Measurements from ENCODE around the gene VWF.

Gene VWF

DNA sequence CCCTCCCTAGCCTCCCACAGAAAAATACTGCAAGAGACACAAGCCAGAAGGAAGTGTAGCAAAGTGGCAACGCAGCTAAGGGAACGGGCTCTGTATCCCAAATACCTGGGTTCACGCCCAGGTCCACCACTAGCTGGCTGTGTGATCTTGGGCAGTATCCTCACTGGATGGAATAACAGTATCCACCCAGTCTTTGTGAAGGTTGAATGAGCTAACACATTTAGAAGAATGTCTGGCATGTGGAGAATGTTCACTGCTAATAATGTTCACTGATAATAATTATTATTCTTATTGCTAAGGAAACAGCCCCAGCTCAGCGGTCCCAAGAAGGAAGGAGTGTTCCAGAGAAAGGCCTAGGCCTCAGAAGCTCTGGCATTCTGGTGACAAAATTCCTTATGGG is 70.9 kb downstream of the VWF start:
- no peak for DNase-seq

DNA sequence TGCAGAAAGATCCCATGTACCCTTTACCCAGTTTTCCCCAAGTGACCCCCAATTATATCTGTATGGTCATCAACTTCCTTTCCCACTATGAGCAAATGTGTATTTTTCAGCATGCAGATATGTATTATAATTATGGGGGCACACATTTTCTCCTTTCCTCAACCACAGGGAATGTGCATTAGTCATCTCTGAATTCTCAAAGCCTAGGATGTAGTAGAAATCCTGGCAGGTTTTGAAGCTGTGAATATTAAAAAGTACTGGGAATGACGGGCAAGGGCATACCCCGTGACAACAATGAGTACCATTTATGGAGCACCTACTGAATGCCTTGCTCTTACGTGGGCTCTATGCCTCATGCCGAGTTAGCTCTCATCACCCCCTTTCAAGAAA is 71.5 kb downstream of the VWF start:
- DNase-seq, result no peak

DNA sequence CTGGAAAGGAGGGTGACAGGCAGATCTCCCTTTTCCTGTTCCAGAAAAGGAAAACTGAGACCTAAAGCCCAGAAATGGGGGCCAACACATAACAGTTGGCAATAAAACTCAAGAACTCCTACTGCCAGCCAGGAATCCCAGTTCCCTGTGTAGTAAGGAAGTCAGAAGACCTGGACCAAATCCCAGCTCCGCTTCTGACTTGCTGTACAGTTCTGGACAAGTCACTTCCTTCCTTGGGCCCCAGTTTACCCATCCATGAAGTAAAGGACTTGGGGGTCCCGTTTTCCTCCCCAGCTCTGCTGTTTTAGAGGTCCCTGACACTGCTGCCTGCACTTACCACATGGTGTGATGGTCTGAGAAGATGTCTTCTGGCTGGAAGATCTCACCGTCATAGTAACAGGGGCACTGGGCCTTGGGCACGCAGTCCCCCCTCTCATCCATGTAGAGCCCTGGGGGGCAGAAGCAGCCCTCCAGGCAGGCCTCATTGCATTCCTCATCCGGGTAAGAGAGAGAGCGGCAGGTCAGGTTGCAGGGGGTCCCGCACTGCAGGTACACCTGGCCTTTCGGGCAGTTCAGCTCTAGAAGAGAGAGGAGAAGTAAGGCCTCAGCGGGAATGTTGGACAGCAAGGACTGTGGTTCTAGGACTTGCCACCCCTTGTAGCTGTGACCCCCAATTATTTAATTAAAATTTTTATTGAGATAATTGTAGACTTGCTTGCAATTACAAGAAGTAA is 72.1 kb downstream of the VWF start:
- no peak for DNase-seq

DNA sequence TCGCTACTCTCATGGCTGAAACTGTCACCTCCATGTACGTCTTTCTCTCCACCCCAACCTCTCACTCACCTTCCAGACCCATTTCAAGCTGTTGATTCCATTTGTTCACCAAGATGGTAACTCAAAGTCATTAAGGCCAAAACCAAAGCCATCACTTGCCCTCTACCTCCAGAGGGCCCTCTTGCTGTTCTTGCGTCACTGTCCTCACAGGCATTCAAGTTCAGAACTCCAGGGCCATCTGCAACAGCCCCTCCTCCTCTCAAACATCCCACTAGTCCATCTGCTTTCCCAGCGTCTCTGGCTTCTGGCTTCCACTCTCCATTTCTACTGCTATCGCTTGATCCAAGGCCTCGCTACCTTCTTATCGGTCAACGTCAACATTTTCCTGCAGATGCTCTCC is 74.5 kb downstream of the VWF start:
- no peak for DNase-seq

DNA sequence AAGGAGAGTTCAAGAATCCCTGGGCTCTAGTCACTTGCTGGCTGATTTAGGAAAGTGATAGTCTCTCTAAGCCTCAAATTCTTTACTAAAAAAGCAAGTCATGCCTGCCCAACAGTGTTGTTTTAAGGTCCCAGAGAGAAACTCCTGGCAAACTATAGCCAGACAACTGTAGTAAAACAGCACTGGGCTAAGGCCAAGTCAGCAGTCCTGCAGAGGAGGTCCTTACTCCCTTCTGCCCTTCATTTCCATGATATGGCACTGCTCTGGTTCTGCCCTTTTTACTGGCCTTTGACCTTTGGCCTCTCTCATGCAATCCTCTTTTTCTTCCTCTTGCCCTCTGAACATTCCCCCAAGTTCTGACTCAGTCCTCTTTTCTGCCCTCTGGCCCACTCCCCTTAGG is 74.9 kb downstream of the VWF start:
- DNase-seq, result no peak

DNA sequence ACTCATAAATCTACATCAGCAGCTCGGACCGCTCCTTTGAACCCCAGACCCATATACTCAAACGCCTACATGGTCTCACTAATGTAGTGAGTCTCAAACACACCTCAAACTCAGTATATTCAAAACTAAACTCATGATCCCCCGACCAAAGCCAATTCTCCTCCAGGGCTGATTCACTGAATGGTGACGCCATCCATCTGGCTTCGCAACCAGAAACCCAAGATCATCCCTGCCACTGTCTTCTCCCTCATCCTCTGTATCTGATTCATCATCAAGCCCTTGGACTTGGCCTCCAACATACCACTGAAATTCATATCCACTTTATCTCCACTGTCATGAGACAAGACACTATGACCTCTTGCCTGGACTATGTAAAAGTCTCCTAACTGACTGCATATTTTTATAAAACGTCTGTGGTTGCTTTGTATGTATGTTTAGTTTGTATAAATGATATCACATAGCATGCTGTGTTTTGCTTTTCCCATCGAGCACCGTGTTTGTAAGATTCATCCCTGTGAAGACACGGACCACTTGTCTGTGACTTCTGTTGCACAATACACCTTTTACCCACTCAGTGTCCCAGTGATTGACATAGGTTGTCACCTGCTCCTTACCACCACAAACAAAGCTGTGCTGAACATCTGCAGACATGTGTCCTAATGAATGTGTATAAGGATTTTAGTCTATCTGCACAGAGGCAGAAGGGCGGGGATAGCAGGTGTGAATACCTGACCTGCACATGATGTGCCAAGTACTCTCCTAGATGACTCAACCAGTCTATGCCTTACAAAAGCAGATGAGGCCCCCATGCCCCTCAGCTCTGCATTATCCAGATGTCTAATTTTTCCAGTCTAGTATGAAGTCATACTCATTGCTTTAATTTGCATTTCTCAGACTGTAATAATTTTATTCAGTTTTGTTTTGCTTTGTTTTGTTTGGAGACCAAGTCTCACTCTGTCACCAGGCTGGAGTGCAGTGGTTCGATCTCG is 76.9 kb downstream of the VWF start:
- no peak for DNase-seq

DNA sequence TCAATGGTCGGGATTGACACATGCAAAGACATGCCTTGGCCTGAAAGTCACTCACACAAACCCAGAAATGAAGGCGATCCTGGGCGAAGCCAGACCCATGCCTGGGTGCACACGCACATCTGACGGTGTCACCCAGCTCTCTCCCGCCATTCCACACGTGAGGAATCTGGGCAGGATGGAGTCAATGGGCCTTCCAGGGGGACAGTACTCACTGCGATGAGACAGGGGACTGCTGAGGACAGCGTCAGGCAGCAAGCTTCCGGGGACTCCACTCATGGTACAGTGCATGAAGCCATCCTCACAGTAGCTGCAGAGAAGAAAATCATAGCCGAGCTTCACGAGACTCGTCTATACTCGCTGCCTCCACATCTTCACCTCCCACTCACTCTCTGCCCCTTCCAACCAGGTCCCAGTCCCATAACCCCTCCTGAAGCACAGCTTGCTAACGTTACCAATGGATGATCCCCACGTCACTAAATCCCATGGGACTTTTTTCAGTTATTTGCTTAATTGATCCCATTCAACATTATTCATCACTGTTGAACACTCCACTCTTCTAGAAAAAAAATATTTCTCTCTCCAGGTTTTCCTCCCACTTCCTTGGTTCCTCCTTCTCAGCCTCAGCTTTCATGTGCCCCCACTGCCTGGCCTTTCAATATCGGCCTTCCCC is 77.8 kb downstream of the VWF start:
- DNase-seq, result no peak

DNA sequence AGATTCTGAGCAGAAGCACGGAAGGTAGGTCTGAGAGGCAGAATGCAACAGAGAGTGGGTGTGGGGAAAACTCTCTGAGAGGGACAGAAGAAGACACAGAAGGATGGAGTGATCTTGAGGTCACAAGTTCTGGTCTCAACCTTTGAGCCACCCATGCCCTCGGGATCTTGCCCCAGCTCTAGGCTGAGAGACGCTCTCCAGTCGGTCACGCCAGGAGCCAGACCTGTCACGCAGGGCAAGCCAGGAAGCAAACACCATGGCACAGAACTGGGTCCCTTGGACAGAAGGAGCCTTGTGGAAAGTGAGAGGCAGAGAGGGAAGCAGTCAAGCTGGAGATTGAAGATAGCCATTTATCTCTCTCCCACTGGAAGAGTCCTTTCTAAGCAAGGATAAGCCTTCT is 79.0 kb downstream of the VWF start:
- DNase-seq, result no peak

DNA sequence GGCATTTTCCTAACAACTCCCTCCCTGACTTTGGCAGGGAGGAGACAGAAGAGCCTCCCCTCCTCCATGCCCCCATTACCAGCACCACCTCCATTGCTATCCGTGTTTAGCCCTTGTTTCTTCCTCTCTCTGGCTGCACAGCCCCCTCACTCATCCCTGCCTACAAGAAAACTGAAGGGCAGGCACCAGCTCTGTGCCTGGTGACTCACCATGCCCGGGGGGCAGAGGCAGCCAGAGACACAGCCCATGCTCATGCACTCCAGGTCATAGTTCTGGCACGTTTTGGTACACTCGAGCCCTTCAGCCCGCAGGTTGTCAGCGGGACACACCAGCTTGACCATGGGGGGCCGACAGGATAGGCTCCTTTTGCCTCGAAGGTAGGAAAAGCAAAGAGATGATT is 80.4 kb downstream of the VWF start:
- DNase-seq, result no peak

DNA sequence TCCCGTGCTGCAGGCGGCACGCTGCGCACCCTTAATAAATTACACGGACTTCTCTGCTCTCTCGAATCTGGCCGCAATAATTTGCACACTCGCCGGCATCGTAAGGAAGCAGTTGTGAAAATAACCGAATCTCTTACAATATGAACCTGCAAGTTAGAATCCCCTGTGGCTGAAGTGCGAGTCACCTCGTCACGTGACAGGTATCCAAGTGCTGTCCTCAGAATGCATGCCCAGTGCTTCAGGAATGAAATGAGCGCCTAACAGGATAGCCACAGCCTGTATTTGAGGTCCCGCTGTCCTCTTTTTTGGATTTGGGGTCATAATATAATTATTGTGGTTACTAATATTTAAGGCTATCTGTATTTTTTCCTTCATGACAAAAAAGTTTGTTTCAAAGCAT is 82.0 kb downstream of the VWF start:
- DNase-seq, result no peak

DNA sequence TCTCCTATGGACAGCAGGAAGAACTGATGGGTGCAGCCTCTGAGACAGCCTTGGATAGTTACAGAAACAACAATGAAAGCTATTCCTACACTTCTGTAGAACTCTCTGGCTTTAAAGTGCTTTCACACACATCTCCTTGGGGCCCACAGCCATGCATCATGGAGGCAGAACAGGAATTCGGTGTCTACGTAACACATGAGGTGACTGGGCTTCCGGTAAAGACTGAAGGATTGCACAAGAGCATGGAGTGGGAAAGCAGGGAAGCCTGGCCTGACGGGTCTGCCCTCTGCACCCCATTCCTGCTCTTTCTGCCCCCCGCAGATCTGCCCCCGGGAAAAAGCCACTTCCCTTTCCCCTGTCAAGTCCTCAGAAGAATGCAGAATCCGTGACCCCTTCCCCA is 82.6 kb downstream of the VWF start:
- DNase-seq, result no peak

DNA sequence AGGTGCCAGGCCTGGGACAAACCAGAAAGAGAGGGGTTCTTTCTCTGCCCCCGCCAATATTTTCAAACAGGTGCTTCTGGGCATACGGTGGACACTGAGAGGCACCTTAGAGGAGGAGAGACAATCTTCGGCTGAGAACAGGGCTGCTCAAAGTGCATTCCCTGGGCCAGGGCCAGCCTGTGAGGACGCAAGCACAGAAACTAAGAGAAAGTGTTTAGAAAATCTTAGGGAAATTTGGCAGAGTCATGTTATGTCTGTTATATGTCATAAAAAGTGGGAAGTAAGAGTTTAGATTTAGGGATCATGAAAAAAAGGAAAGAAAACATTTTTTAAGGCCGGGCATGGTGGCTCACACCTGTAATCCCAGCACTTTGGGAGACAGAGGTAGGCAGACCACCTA is 83.7 kb downstream of the VWF start:
- DNase-seq, result no peak

DNA sequence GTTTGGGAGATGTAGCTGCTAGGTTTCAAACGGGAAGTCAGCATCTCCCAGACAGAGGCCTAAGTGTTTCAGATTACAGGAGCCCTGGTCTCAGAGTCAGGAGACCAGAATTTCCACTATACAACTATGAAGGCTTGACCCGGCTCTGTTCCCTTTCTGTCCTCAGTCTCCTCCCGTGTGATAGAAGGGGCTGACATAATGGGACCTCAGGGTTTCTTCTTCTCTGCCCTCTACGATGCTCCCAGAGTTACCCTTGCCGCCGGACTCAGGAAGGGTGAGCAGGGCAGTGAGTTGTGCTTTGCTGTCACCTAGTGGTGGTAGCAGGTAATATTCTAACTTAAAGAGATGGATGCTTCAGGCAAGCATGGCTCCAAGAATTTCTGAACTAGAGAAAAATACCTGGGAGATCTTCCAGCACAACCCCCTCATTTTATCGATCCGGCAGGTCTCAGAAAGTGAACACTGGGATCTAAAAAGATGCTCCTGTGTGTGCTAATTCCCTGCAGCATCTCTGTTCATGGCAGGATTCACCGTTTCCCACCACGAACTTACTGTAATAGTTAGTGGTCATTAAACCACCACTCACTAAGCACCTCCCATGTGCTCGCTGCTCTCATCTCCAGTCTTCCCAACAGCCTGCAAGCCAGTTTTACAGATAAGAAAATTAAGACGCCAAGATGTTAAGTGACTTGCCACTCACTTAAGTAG is 84.4 kb downstream of the VWF start:
- no peak for DNase-seq

DNA sequence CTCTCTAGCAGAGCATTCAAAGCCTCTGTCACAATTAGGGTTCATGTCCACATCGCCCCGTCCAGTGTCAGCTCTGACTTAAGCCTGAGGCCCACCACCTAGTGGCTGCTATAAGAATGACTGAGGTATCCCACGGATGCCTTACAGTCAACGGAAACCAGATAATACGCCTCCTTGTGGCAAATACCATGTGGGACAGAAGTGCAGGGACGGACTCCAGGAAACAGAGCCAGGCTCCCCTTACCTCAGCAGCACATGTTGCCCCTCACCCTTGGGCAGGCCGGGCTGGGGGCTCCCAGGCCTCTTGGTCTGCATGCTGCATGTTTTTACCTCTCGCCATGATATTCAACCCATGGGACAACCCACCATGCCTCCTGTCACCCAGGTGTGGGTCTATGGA is 86.3 kb downstream of the VWF start:
- DNase-seq, result no peak

DNA sequence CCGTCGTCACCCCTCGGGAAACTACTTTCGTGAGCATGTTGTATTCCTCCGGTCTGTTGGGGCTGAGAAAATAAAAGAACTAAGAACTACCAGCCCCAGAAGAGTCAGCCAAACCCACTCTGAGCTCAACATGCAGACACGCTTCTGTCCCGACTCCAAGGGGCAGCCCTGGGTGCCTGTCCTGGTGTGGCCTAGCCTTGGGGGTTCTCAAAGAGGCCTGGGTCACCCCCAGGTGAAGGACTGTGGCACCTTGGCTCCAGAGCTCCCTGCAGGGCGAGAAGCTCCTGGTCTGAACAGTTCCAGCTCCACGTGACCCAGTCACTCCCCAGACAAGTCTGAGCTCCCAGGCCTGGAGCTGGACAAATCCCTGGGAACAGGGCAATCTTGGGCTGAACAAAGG is 87.0 kb downstream of the VWF start:
- no peak for DNase-seq

DNA sequence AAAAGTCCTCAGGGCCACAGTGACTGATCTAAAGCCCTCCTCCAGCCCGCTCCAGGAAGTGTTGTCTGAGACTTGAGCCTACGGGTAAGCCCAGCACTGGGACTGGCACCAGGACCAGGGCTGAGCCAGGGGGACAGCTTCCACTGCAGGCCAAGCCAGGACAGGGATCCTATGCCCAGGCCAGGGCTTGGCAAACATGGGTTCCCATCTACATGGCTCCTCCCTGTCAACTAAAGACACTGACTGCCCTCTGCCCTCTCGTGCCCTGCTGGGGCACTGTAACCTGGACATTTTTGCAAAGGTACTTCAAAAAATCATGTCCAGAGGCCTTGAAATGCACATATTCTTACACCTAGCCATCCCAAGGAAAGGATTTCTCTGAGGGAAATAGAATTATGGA is 88.0 kb downstream of the VWF start:
- no peak for DNase-seq

DNA sequence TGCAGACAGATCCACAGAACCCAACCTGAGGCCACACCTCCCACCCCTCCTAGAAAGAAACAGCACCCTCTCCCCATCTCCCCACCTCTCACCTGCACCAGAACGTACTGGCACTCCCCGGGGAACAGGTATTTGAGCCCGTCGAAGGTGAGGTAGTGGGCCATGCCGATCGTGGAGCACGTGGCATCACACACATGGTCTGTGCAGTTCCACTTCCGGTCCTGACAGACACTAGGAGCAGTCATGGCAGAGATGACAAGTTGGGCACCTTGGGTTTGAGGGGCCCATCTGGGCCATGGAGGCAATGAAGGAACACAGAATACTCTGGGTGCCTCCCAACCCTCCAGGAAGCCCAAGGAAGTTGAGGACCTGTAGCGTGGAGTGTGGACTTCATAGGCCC is 89.9 kb downstream of the VWF start:
- DNase-seq, result no peak

DNA sequence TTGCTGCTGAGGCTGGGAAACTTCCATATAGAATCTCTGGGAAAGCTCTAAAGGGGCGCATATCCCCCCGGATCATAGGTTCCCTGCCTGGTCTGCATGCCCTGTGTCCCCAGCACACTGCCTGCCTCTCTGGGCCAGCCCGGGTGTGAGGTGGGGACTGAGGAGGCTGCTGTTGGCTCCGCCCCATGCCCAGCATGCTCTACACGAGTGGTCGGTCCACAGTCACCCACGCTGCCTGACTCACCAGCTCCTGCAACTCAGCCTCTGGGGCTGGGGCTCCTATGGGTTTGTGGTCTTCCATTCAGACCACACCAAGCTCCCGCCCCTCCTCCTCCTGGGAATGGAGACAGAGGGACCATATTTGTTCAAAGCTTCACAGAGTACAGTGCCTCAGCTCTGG is 90.9 kb downstream of the VWF start:
- DNase-seq, result no peak

DNA sequence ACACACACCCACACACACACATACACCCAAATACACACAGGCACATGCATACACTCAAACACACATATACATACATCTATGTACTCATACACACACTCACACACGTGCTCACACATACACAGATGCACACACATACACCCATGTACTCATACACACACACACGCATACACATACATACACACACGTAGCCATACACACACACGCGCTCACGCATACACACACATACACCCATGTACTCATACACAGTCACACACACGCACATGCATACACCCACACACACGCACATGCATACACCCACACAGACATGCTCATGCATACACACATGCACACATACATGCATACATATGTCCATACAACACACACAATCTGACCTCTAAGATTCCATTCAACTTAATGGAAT is 91.7 kb downstream of the VWF start:
- DNase-seq, result no peak

DNA sequence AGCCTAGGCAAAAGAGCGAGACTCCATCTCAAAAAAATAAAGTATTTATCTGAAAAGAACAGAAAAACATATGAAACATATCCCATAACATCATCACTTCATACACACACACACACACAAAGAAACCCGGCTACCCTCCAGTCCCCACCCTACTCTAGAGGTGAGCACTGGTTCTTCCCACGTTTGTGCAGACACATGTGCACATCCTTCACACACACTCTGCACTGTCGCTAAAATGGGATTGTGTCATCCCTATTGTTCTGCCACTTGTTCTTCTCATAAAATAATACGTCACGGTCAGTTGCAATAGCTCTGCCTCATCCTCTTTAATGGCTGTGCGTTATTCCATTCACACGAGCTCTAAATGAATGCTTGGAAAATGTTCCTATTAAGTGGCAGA is 93.5 kb downstream of the VWF start:
- no peak for DNase-seq

DNA sequence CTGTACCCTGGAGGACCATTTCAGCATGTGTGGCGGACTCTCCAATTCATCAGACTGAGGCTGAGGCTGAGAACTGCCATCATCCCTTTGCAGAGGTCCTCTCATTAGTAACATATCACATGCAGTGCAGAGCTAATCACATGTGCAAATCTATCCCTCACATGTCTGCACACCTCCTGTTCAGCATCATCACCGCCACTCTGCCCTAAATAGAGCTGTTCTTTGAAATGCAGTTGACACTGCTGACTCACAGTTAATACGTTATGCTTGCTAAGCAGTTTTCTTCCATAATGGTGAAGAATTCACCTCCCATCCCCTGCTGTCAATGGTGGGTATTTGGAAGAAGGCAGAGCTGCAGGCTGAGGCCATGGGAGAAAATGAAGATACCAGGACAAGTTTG is 94.4 kb downstream of the VWF start:
- DNase-seq, result no peak

DNA sequence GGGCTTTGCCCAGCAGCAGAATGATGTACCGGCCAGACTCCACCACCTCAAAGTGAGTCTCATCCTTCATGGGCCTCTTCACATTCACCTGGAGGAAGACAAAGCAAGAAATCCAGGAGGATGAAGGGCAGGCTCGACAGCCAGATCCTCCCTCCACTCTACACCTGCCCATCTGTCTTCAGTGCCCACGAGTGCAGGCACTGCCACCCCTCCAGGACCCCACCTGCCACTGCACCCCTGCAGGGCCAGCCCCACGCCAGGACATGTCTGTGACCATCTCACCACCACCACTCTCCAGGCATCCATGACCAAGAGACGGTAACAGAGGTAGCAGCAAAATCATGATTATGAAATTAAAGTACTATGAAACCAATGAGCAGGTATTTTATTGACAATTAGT is 95.1 kb downstream of the VWF start:
- no peak for DNase-seq

DNA sequence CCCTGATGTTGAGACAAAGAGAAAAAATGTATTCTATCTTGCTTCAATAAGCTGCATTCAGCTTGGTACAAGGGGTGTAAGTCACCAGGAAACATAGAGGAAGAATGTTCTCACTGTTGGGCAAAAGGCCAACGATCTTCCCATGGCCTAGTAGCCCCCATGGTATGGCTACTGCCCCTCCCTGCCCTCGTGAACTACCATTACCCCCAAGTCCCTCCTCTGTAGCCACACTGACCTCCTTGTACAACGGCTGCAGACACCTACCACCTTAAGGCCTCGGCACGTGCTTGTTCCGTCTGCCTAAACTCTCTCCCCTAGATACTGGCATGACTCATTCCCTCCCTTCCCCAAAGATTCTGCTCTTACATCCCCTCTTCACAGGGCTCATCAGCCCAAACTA is 97.5 kb downstream of the VWF start:
- no peak for DNase-seq

All from NCI-H510A (cell line).